ENCODE data around the gene LRRC47. TPM values are rescaled to one million over a fixed set of nuclear protein-coding genes. Genes with fewer than 3 reads are reported as not detected.
"Not testable (repeated sequence)": the region's sequence is repeated elsewhere in the genome, so short reads cannot be mapped to it uniquely, and the experiment has no call there.

LRRC47 gene
- total RNA-seq, 1 experiment from 2014 or later = 17.3 TPM

DNA sequence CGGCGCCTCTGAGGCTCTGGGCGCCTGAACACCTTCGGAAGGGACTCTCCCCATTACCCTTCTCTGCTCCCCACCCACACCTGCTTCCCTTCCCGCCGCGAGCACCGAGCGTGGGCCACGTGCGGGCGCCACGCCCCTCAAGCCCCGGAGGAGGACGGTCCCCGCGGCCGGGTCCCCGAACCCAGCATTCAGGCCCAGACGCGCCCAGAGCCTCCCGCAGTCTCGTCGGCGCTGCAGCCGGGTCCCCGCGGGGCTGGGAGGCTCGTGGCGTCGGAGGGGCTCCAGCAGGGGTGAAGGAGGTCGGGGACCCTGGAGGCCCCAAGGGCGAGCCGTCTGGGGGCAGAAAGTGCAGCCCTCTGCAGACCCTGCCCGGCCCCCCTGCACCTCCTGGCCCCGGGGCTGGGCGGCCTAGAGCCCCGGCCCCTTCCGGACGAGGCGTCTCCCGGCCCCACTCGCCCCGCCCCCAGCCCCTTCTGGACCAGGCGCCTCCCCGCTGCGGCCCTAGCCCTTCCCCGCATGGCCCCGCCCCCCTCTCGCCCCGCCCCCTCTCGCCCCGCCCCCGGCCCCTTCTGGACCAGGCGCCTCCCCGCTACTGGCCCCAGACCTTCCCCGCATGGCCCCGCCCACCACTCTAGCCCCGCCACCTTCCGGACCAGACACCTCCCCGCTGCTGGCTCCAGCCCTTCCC lies 24.1 kb downstream of the LRRC47 start:
- no peak for DNase-seq (ENCODE audit: low spot score)

GRCh38 chr1:3771108-3772026 lies 24.9 kb downstream of the LRRC47 start:
- DNase-seq (ENCODE audit: low spot score) = no peak

DNA sequence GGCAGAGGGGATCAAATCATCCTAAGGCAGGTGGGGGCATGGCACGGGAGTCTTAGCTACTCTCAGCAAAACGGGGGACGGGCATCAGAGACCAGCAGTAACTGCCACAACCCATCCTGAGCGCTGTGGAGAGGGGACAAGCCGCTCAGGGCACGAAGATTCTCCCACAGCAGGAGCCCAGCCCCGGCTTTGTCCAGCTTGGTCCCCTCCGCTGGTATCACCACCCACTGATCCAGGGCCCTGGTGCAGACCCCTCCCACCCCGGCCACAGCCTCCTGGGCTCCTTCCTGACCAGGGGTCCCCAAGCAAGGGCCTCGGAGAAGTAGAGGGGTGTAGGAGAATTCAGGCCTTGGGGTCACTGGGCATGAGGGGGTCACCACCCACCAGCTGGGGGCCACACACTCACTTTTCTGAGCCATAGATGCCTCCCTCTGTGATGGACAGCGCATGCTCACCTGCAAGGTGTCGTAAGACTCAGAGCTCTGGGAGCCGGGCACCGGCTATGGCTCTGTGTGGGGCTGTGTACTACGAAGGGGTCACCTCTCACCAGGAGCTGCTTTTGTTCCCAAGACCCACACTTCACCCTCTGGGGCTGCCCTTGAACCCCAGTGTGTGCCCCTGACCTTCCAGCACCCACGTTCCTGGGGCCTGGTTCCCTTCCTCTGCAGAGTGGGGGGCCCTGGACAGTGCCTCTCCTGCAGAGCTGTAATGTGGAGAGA lies 26.1 kb downstream of the LRRC47 start:
- DNase-seq (ENCODE audit: low spot score) = no peak

DNA sequence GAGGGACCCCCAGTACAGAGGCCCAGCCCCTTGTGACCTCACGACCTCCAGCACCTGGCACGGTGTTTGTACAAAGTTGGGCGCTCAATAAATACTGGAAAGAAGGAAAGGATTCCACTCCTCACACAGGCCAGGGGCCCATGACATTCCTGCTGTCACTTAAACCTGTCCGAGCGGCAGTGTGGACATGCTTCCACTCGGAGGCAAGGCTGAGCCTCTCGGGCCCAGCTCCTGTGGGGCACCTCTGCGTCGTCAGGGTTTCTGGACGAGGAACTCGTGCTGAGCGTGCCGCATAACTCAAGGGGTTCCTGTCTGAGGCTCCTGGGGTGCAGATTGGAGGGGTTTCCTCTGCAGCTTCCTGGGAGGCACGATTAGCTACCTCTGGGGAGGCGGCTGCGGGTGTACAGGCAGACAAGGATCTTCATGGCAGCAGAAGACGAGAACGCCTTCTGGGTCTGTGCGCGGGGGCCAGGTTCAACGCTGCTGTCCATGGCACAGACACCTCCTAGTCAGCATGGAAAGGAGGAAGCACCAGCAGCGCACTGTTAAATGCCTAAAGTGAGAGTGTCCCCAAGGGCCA lies 27.4 kb downstream of the LRRC47 start:
- no peak for DNase-seq (ENCODE audit: low spot score)

DNA sequence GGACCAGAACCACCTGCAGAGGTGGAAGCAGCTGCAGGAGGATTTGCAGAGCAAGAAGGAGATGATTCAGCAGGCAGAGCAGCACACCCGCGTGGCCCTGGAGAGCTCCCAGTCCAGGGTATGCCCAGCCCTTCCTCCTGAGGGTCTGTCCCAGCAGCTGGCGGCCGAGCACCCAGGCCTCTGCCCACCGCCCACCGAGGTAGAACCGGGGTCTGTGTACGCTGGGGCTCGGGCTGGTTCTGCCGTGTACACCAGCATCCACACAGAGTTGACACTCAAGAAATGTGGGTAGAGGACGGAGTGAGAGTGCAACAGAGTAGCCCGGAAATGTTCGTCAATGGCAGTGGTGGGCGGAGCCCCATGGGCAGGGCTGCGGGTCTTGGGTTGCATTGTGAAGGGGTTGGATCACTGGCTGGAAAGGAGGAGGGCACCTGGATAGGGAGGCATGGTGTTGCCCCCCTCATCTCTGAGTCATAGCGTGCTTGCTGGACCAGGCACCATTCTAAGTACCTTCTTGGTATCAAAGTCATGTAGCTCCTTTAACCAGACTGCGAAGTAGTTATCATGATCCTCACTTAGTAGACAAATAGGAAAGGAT lies 28.9 kb downstream of the LRRC47 start:
- DNase-seq (ENCODE audit: low spot score) = no peak

- DNase-seq (ENCODE audit: low spot score) = no peak
These were observed 32.8 kb downstream of the LRRC47 start for GRCh38 chr1:3763351-3764125.

DNA sequence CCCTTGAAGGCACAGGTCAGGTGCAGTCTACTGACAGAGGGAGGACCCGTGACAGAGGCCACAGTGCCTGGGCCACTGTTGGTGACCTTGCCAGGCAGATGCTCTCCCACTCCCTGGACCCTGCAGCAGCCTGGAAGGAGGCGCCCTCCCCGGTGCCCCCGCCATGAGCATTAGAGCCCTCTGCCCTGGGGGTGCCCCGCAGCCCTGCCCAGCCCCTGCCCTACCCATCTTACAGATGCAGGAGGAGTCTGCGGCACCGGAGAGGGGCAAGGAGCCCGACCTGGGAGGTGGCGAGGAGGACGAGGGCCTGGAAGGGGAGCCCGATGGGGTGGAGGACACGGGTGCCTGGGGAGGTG lies 33.4 kb downstream of the LRRC47 start:
- DNase-seq (ENCODE audit: low spot score) = no peak

DNA sequence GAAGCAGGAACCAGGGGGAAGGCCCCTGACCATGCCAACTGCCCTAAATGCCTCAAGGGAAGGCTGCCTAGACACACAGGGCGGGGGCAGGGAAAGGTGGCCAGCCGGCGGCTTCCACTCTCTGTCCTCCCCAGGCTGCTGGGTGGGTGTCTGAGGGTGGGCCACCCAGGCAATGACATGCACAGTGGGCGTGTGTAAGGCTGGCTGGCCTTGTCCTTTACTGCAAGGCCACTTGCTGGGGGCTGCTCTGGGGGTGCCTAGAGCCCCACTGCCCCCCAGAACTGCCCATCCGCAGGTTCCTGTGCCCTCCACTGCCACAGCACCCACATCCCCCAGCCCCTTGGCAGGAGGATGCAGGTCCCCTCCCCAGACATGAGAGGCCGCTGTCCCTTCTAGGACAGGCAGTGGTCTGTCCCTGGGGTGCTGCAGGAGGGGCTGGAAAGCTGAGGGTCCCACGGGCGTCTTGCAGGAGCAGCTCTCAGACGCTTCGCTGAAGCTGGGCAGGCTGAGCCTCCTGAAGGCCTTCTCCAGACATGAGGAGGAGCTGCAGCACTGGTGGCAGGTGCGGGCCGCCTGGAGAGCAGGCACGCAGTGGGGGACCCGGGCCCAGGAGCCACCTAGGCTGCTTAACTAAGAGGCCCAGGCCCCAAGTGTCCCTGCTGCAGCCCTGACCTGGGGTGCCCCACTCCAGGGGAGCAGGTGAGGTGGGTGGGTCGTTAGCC lies 34.0 kb downstream of the LRRC47 start:
- DNase-seq (ENCODE audit: low spot score) = no peak

- DNase-seq (ENCODE audit: low spot score) = no peak
These were observed 34.8 kb downstream of the LRRC47 start for GRCh38 chr1:3761296-3762010.

GRCh38 chr1:3759796-3760195 lies 36.5 kb downstream of the LRRC47 start:
- DNase-seq (ENCODE audit: low spot score) = no peak

DNA sequence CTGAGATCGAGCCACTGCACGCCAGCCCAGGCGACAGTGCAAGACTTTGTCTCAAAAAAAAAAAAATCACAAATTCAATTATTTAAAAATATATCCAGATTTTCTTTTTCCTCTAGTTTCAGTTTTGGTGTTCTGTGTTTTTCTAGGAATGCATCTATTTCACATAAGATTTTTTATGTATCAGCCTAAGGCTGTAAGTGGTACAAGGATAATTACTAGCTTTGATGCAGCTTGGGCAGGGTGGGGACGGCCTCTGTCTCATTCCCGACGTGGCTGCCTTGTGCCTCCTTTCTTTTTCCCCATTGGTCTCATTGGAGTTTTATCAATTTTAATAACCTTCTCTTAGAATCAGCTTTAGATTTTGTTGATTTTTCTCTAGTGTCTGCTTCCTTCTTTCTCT lies 37.1 kb downstream of the LRRC47 start:
- no peak for DNase-seq (ENCODE audit: low spot score)

- no peak for DNase-seq (ENCODE audit: low spot score)
These were observed 39.9 kb downstream of the LRRC47 start for GRCh38 chr1:3756394-3756793.

- DNase-seq (ENCODE audit: low spot score) = no peak
These were observed 42.4 kb downstream of the LRRC47 start for GRCh38 chr1:3753656-3754454.

- no peak for DNase-seq (ENCODE audit: low spot score)
These were observed 43.8 kb downstream of the LRRC47 start, which contains the start of gene CCDC27 for GRCh38 chr1:3752400-3752945. CCDC27 (plus strand) TSS chr1:3752450; CDS start chr1:3752482, 32 bp downstream.

DNA sequence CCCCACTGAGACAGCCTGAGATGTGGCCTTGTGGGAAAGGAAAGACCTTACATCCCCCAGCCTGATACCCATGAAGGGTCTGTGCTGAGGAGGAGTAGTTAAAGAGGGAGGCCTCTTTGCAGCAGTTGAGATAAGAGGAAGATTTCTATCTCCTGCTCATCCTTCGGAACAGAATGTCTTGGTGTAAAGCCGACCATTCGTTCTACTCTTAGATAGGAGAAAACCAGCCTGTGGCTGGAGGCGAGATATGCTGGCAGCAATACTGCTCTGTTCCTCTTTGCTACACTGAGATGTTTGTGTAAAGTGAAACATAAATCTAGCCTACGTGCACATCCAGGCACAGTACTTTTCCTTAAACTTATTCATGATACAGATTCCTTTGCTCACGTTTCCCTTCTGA lies 45.6 kb downstream of the LRRC47 start:
- DNase-seq (ENCODE audit: low spot score) = no peak

DNA sequence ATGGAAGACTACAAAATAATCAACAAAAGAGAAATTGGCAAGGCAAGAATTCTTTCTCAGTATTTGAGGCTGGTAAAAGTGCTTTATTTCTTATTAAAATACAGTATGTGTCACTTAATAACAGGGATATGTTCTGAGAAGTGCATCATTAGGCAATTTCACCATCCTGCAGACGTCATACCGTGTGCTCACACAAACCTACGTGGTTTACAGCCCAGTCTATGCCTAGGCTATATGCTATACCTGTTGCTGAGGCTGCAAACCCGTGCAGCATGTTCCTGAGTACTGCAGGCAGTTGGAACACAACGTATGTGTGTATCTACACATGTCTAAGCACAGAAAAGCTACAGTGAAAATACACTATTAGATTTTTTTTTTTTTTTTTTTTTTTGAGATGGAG lies 46.8 kb downstream of the LRRC47 start:
- DNase-seq (ENCODE audit: low spot score) = no peak

- not testable (repeated sequence) for DNase-seq (ENCODE audit: low spot score)
These were observed 47.9 kb downstream of the LRRC47 start for GRCh38 chr1:3748316-3748900.

- DNase-seq (ENCODE audit: low spot score) = no peak
These were observed 48.4 kb downstream of the LRRC47 start for GRCh38 chr1:3747903-3748302.

Measured in H4 (cell line).